ENCODE measurements around the gene RNGTT.
A peak's percentile ranks its signal among the peaks of the same experiment; 100 is the strongest.

Gene RNGTT

GRCh38 chr6:88963139-88964090 lies at the start of gene RNGTT (continued):
- no peak for TF ChIP-seq ZNF391 (tag by site-specific recombination; IDR thresholded peaks at IDR 0.05; ENCODE audit: borderline replicate concordance, low read depth)
- no peak for TF ChIP-seq ZNF211 (tag by site-specific recombination; IDR thresholded peaks at IDR 0.05; ENCODE audit: low read depth)
- peak; percentile 93 for TF ChIP-seq SCRT2 (tag by site-specific recombination; IDR thresholded peaks at IDR 0.05)
- TF ChIP-seq ZNF600 (tag by site-specific recombination; IDR thresholded peaks at IDR 0.05) = peak; percentile 64; the same call in 1 of the 2 replicates
- no peak for TF ChIP-seq GLI4 (tag by site-specific recombination; IDR thresholded peaks at IDR 0.05)

GRCh38 chr6:89011436-89011835 lies 48.0 kb upstream of the RNGTT start:
- no peak for TF ChIP-seq SP7 (tag by site-specific recombination; IDR thresholded peaks at IDR 0.05)
- no peak for TF ChIP-seq ZNF280D (tag by site-specific recombination; IDR thresholded peaks at IDR 0.05)
- no peak for TF ChIP-seq ZNF426 (tag by site-specific recombination; IDR thresholded peaks at IDR 0.05)
- no peak for TF ChIP-seq ZNF24 (tag by site-specific recombination; IDR thresholded peaks at IDR 0.05)
- TF ChIP-seq ZNF654 (tag by site-specific recombination; IDR thresholded peaks at IDR 0.05; ENCODE audit: low read depth) = no peak
- TF ChIP-seq ZNF600 (tag by site-specific recombination; IDR thresholded peaks at IDR 0.05) = no peak
- no peak for TF ChIP-seq ZNF211 (tag by site-specific recombination; IDR thresholded peaks at IDR 0.05; ENCODE audit: low read depth)
- no peak for TF ChIP-seq ZNF341 (tag by site-specific recombination; IDR thresholded peaks at IDR 0.05; ENCODE audit: low read depth)
- TF ChIP-seq ZNF544 (tag by site-specific recombination; IDR thresholded peaks at IDR 0.05) = no peak
- TF ChIP-seq ZNF529 (tag by site-specific recombination; IDR thresholded peaks at IDR 0.05; ENCODE audit: insufficient replicate concordance) = no peak
- no peak for TF ChIP-seq ZNF777 (tag by site-specific recombination; IDR thresholded peaks at IDR 0.05; ENCODE audit: borderline replicate concordance)
- TF ChIP-seq ZBTB1 (tag by site-specific recombination; IDR thresholded peaks at IDR 0.05) = no peak
- TF ChIP-seq ZNF138 (tag by site-specific recombination; IDR thresholded peaks at IDR 0.05; ENCODE audit: borderline replicate concordance) = no peak
- TF ChIP-seq ZBTB10 (tag by site-specific recombination; IDR thresholded peaks at IDR 0.05) = no peak
- no peak for TF ChIP-seq ZNF133 (tag by site-specific recombination; IDR thresholded peaks at IDR 0.05)
- TF ChIP-seq ZNF398 (tag by site-specific recombination; IDR thresholded peaks at IDR 0.05) = no peak
- no peak for TF ChIP-seq ZNF514 (tag by site-specific recombination; IDR thresholded peaks at IDR 0.05)
- no peak for TF ChIP-seq KLF10 (tag by site-specific recombination; IDR thresholded peaks at IDR 0.05)
- no peak for TF ChIP-seq ZBTB8A (tag by site-specific recombination; IDR thresholded peaks at IDR 0.05)
- no peak overlapping the region for H3K4me3 ChIP-seq (ENCODE audit: low read depth, low read length)
- no peaks in the 10 kb centered on the region for H3K36me3 ChIP-seq (ENCODE audit: control insufficient read depth in 2 of 2, insufficient read depth in 1 of 2, low read length in 2 of 2)
- peaks cover 10% of the 10 kb centered on the region for H3K4me1 ChIP-seq (ENCODE audit: control insufficient read depth, insufficient read depth, low read length)
- H3K9me3 ChIP-seq (ENCODE audit: control insufficient read depth, insufficient read depth, low read depth, low read length) = no peaks in the 10 kb centered on the region
- POLR2A ChIA-PET = interaction anchor here (0.6 to 2.8 kb wide), 3 partner anchors 36 to 113 kb away, joined by 5 to 13 read pairs (median 6); partner anchors contain the start of gene PNRC1
- H3K27ac ChIP-seq (ENCODE audit: extremely low read depth, low read depth, low read length) = no peak overlapping the region
- CTCF ChIA-PET = interaction anchor here (2.5 kb wide), 1 partner anchor 29 kb away, joined by 11 read pairs; no protein-coding TSS in a partner anchor

Measured in HEK293 (cell line).